MM.1S (cell line): ENCODE results near the gene TOP2B.

Experiments used
- EZH2 ChIP-seq: fragments of 300-600 bp; sonication (generic); optimal IDR thresholded peaks from 2 replicates; pipeline ENCODE3; 2017; ENCODE audit warnings: low read depth, mild to moderate bottlenecking, antibody characterized with exemption, low read length, mixed read lengths
- EZH2phosphoT487 ChIP-seq: fragments of 300-600 bp; sonication (generic); IDR thresholded peaks from 2 replicates; pipeline ENCODE4 v1.6.1; 2018; ENCODE audit warnings: antibody characterized with exemption, low read length
- TF ChIP-seq, protein P1 (sequence below): fragments of 300-600 bp; sonication (generic); IDR thresholded peaks from 2 replicates; pipeline ENCODE4 v1.5.1; 2016; ENCODE audit warnings: antibody characterized with exemption, low read length, mixed read lengths

DNA sequence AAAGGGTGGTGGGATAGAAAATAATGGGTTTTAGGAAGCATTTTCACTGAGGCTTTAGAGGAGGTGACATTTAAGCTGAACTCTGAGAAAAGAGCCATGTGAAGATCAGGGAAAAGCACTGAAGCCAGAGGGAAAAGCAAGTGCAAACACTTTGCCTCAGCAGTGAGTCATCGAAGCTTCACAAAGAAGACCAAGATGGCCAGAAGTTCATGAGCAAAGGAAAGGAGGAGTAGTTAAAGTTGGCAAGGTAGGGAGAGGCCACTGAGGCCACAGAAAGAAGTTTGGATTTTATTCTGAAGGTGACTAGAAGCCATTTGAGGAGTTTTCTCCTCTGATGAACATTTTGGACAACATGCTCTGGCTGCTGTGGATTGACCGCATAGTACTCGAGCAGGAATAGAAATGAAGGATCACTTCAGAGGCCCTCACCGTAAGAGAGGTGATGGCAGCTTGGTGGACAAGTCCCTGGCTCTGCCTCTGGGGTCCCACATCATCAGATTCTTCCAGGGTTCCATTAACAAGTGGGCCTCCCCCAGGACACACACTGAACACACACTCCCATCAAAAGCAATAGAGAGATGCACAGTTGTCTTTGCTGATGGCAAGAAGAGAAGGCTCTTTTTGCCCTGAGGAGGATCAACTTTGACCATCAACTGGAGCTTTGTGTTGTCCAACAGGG lies 75.5 kb downstream of the TOP2B start:
- TF ChIP-seq, protein P1, sequence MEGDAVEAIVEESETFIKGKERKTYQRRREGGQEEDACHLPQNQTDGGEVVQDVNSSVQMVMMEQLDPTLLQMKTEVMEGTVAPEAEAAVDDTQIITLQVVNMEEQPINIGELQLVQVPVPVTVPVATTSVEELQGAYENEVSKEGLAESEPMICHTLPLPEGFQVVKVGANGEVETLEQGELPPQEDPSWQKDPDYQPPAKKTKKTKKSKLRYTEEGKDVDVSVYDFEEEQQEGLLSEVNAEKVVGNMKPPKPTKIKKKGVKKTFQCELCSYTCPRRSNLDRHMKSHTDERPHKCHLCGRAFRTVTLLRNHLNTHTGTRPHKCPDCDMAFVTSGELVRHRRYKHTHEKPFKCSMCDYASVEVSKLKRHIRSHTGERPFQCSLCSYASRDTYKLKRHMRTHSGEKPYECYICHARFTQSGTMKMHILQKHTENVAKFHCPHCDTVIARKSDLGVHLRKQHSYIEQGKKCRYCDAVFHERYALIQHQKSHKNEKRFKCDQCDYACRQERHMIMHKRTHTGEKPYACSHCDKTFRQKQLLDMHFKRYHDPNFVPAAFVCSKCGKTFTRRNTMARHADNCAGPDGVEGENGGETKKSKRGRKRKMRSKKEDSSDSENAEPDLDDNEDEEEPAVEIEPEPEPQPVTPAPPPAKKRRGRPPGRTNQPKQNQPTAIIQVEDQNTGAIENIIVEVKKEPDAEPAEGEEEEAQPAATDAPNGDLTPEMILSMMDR: no peak
- no peak for TF ChIP-seq EZH2
- no peak for TF ChIP-seq EZH2phosphoT487
